Transverse colon (tissue), 4 donors: ENCODE measurements around the gene GNAT3. TPM values are rescaled to one million over a fixed set of nuclear protein-coding genes. Genes with fewer than 3 reads are reported as not detected.

Experiments
- DNase-seq: peaks from one replicate; pipeline ENCODE4 v3.0.0-alpha.2; 2019
- H3K27ac ChIP-seq, 4 donors: fragments of 200-600 bp; sonication (generic); 2 replicates each; pipeline ENCODE4 v1.5.1; 2016 to 2018; ENCODE audit warnings: inconsistent platforms in 4 of 4
- H3K27me3 ChIP-seq: fragments of 200-600 bp; sonication (generic); 2 replicates; pipeline ENCODE4 v1.5.1; 2017; ENCODE audit warnings: inconsistent platforms
- H3K36me3 ChIP-seq, 4 donors: fragments of 200-600 bp; sonication (generic); 2 replicates each; pipeline ENCODE4 v1.5.1; 2017 to 2019; ENCODE audit warnings: inconsistent platforms in 4 of 4
- H3K4me1 ChIP-seq, 4 donors: fragments of 200-600 bp; sonication (generic); 2 replicates each; pipeline ENCODE4 v1.5.1; 2017 to 2020; ENCODE audit warnings: inconsistent platforms in 4 of 4
- H3K4me3 ChIP-seq, 4 donors: fragments of 200-600 bp; sonication (generic); 1 replicate in 1 of 4; 2 replicates in 3 of 4; pipeline versions ENCODE4 v1.5.1 to v1.6.1; 2017 to 2019; ENCODE audit warnings: inconsistent platforms in 4 of 4
- H3K9me3 ChIP-seq, 2 donors: fragments of 200-600 bp; sonication (generic); 2 replicates each; pipeline ENCODE4 v1.5.1; 2017 to 2019; ENCODE audit warnings: inconsistent platforms in 2 of 2
- EP300 ChIP-seq: sonication (generic); formaldehyde crosslinking; IDR thresholded peaks from one replicate; pipeline ENCODE4 v1.6.1; 2017; ENCODE audit warnings: antibody characterized with exemption, low read depth
- POLR2A ChIP-seq: fragments of 450-650 bp; IDR thresholded peaks from one replicate; pipeline ENCODE4 v1.6.1; 2016; ENCODE audit warnings: antibody characterized with exemption, mild to moderate bottlenecking, moderate library complexity
- POLR2AphosphoS5 ChIP-seq, 3 donors: sonication (generic); formaldehyde crosslinking; IDR thresholded peaks; one replicate each; pipeline ENCODE4 v1.6.1; 2016; ENCODE audit warnings: antibody characterized with exemption in 3 of 3
- WGBS, 2 donors: methylation state at CpG; one replicate each; pipeline ENCODE4 v1.1.5; 2018; ENCODE audit warnings: low coverage in 1 of 2; 5-methylcytosine and 5-hydroxymethylcytosine counted together
- in situ Hi-C, 4 donors: fragments of 200-750 bp; cut with MboI; loops; one replicate each; pipeline versions ENCODE4 v1.15.0 to v1.15.1; 2017; ENCODE audit warnings: low sequenced_read_pairs in 3 of 4, low pct_ligation_motif_present in 1 of 4, low pct_unique_long_range_greater_than_20kb in 1 of 4
- intact Hi-C: fragments of 100-400 bp; cut with DNase I; formaldehyde crosslinking; loops from one replicate; pipeline ENCODE4 v1.15.1; 2023; ENCODE audit warnings: low total_unique reads
- total RNA-seq, 4 donors: library from RNA; depleted of rRNA; stranded (reverse); fragments of >200 nt; gene quantifications; one replicate each; pipeline ENCODE4 v1.1.0, GENCODE V29; 2016
- TF ChIP-seq, protein P1 (sequence below), 5 experiments: fragments of 200-600 bp in 3 of 5; fragments of 450-650 bp in 2 of 5; sonication (generic) in 3 of 5; IDR thresholded peaks; 1 replicate in 2 of 5; 2 replicates in 3 of 5; pipeline ENCODE4 v1.5.1; 2016 to 2017; ENCODE audit warnings: antibody characterized with exemption in 5 of 5, inconsistent platforms in 3 of 5, mild to moderate bottlenecking in 2 of 5, moderate library complexity in 1 of 5

Gene GNAT3
- total RNA-seq, 4 donors from 2014 or later: not detected

DNA sequence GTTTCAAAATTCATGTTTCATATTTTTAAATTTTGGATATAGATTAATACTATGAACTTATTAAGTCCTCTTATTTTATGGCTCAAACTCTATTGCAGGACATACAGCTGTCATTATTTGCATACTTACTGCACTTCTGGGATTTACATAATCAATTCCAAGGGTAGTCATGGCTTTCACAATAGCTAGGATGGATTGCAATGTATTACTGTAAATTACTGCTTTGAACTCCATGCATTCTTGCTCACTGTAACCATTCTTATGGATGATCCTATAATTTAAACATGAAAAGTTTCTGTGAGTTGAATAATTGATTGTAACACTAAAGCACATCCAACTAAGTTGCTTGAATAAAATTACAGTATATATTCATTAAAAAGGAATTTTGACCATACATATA lies 23.5 kb downstream of the GNAT3 start:
- TF ChIP-seq POLR2A: no peak
- TF ChIP-seq POLR2AphosphoS5 (IDR thresholded peaks at IDR 0.05): no peak
- no peak for TF ChIP-seq EP300
- TF ChIP-seq, protein P1, sequence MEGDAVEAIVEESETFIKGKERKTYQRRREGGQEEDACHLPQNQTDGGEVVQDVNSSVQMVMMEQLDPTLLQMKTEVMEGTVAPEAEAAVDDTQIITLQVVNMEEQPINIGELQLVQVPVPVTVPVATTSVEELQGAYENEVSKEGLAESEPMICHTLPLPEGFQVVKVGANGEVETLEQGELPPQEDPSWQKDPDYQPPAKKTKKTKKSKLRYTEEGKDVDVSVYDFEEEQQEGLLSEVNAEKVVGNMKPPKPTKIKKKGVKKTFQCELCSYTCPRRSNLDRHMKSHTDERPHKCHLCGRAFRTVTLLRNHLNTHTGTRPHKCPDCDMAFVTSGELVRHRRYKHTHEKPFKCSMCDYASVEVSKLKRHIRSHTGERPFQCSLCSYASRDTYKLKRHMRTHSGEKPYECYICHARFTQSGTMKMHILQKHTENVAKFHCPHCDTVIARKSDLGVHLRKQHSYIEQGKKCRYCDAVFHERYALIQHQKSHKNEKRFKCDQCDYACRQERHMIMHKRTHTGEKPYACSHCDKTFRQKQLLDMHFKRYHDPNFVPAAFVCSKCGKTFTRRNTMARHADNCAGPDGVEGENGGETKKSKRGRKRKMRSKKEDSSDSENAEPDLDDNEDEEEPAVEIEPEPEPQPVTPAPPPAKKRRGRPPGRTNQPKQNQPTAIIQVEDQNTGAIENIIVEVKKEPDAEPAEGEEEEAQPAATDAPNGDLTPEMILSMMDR (IDR thresholded peaks at IDR 0.05): no peak
- Histone ChIP-seq H3K4me1 (no peaks in the 10 kb centered on the region), H3K27ac (no peak overlapping the region), H3K9me3 (no peaks in the 10 kb centered on the region), H3K27me3 (no peaks in the 10 kb centered on the region), H3K4me3 (no peak overlapping the region), H3K36me3 (no peaks in the 10 kb centered on the region)
- intact Hi-C loops: no loop called here
- in situ Hi-C loops: no loop called here
- DNase-seq: no peak

DNA sequence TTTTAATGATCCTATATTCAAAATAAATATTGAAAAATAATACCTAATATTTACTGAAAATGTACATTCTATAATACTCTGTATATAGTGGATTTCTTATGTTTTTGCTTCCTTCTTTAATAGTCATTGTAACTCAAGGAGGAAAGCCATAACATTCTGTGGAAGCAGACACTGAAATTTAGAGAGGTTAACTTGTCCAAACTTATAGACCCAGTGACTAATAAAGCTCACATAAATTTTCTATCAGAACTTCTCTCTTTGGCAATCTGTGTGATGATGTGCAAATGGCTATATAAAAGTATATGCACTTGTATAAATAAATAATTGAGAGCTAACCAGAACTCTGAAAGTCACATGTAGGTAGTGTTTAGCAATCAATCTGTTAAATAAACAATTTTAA lies 26.1 kb downstream of the GNAT3 start:
- no peaks in the 10 kb centered on the region for H3K36me3 ChIP-seq
- no peaks in the 10 kb centered on the region for H3K4me1 ChIP-seq
- no peaks in the 10 kb centered on the region for H3K9me3 ChIP-seq
- intact Hi-C loops: no loop called here
- no peaks in the 10 kb centered on the region for H3K27me3 ChIP-seq
- in situ Hi-C loops: no loop called here
- no peak for DNase-seq
- H3K27ac ChIP-seq: no peak overlapping the region
- H3K4me3 ChIP-seq: no peak overlapping the region
- TF ChIP-seq EP300: no peak

DNA sequence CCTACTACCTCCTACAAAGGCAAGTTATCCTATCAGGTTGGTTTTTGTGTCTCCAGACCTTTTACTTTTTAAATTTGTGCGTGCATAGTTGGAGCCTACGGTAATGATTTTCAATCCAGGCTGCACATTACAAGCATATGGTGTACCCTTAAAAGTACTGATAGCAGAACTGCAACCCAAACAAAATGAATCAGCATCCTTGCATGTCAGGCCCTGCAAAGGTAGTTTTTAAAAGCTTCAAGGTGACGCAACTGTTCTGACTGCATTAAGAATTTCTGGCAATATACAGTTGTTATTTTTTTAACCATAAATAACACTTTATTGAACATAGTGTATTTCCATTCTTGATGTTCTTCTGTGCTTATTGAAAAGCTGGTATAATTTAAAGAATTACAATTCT lies 28.9 kb downstream of the GNAT3 start:
- 92 to 100% methylated on average over 1 to 3 of the region's 3 CpGs for WGBS, 2 donors

DNA sequence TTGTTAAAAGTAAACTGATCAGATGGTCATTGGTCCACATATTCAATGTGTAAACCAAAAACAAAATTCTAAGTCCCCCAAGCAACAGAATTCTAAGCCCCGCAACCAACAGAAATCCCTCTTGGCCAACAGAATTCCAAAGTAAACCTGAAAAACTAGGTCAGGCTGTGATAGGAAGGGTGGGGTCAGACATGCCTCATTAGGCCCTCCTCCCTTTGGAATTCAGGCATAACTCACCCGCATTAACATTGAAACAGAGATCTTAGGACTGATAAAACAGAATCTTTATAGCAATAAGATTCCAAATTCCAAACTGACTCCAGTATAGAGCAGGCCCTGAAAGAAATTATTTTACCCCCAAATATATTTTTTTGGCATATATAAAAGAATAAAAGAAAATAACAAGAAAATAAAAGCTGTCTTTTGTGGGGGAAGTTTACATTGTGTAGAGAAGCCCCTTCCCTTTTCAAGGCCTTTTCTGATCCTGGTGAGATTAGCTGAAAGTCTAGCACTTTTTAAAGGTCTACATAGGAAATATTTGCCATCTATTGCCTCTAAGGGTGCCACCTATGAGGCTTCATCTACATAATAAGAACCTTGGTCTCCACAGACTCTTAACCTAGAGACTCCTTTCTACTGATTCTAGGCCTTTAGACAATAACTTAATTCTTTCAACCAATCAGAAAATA lies 30.5 kb downstream of the GNAT3 start:
- in situ Hi-C loops (no loop called here), intact Hi-C loops (no loop called here)
- 67 to 75% methylated on average over 2 of the region's 2 CpGs for WGBS, 2 donors
- Histone ChIP-seq H3K27ac (no peak overlapping the region), H3K4me1 (no peaks in the 10 kb centered on the region), H3K4me3 (no peak overlapping the region), H3K27me3 (no peaks in the 10 kb centered on the region), H3K36me3 (no peaks in the 10 kb centered on the region), H3K9me3 (no peaks in the 10 kb centered on the region)
- no peak for TF ChIP-seq EP300
- no peak for TF ChIP-seq POLR2AphosphoS5 (IDR thresholded peaks at IDR 0.05)
- TF ChIP-seq, protein P1 (IDR thresholded peaks at IDR 0.05): no peak
- no peak for DNase-seq

More for the DNA sequence above, 28.9 kb downstream of the GNAT3 start:
- Histone ChIP-seq H3K9me3 (no peaks in the 10 kb centered on the region), H3K4me1 (no peaks in the 10 kb centered on the region), H3K27ac (no peak overlapping the region), H3K4me3 (no peak overlapping the region), H3K36me3 (no peaks in the 10 kb centered on the region), H3K27me3 (no peaks in the 10 kb centered on the region)
- no peak for DNase-seq
- intact Hi-C loops: no loop called here
- in situ Hi-C loops: no loop called here
- TF ChIP-seq, protein P1 (IDR thresholded peaks at IDR 0.05): no peak
- TF ChIP-seq EP300: no peak

DNA sequence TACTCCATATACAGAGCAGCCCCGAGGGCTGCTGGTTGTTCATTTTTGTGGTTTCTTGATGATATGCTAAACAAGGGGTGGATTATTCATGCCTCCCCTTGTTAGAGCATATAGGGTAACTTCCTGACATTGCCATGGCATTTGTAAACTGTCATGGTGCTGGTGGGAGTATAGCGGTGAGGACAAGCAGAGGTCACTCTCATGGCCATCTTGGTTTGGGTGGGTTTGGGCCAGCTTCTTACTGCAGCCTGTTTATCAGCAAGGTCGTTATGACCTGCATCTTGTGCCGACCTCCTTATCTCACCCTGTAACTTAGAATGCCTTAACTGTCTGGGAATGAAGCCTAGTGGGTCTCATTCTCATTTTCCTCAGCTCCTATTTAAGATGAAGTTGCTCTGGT lies 31.3 kb downstream of the GNAT3 start:
- 51 to 74% methylated on average over 2 to 4 of the region's 4 CpGs for WGBS, 2 donors
- TF ChIP-seq EP300: no peak
- TF ChIP-seq POLR2A: no peak
- no peak for TF ChIP-seq POLR2AphosphoS5 (IDR thresholded peaks at IDR 0.05)
- TF ChIP-seq, protein P1 (IDR thresholded peaks at IDR 0.05): no peak

More for the DNA sequence above, 31.3 kb downstream of the GNAT3 start:
- Histone ChIP-seq H3K4me1 (no peaks in the 10 kb centered on the region), H3K27me3 (no peaks in the 10 kb centered on the region), H3K9me3 (no peaks in the 10 kb centered on the region), H3K4me3 (no peak overlapping the region), H3K27ac (no peak overlapping the region), H3K36me3 (no peaks in the 10 kb centered on the region)
- intact Hi-C loops: no loop called here
- no peak for DNase-seq
- in situ Hi-C loops: no loop called here
